Bone marrow (tissue), 2 donors: Measurements from ENCODE around the gene MRPL18.
"Not testable (repeated sequence)": the region's sequence is repeated elsewhere in the genome, so short reads cannot be mapped to it uniquely, and the experiment has no call there.

ENCODE experiments used
- DNase-seq, 2 donors: peaks; one replicate each; lab custom pipeline; 2025; lab: John Stamatoyannopoulos, UW

Gene MRPL18

DNA sequence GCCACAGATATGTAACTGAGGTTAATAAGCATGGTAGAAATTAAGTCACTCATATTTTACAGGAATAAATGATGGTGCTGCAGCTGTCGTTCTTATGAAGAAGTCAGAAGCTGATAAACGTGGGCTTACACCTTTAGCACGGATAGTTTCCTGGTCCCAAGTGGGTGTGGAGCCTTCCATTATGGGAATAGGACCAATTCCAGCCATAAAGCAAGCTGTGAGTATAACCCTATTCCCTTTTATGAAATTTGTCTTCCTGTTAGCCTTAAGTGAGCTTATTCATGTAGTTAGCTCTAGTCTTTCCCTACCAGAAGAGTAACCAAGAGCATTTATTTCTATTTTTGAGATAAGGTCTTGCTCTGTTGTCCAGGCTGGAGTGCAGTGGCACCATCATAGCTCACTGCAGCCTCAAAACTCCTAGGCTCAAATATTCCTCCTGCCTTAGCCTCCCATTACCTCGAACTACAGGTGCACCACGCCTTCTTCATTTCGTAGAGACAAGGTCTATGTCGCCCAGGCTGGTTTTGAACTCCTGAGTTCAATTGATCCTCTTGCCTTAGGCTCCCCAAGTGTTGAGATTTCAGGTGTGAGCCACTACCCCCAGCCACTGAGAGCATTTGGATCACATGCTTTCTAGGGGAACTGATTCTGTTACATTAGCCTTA lies 12.9 kb upstream of the MRPL18 start:
- DNase-seq = no peak

GRCh38 chr6:159778131-159778530 lies 12.1 kb upstream of the MRPL18 start:
- no peak for DNase-seq

DNA sequence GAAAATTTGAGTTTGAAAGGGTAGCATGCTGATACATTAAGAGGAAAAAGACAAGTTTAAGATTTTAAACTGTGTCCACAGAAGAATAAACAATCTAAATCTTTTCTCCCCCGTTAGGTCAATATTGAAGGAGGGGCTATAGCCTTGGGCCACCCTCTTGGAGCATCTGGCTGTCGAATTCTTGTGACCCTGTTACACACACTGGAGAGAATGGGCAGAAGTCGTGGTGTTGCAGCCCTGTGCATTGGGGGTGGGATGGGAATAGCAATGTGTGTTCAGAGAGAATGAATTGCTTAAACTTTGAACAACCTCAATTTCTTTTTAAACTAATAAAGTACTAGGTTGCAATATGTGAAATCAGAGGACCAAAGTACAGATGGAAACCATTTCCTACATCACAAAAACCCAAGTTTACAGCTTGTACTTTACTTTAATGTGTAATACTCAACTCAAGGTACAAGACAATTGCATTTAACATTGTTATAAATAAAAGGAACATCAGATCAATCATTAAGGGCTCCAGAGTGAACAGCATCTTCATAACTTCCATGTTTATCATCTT lies 11.6 kb upstream of the MRPL18 start:
- DNase-seq = no peak

- no peak for DNase-seq
Measured at GRCh38 chr6:159788276-159788675, 2.0 kb upstream of the MRPL18 start.

DNA sequence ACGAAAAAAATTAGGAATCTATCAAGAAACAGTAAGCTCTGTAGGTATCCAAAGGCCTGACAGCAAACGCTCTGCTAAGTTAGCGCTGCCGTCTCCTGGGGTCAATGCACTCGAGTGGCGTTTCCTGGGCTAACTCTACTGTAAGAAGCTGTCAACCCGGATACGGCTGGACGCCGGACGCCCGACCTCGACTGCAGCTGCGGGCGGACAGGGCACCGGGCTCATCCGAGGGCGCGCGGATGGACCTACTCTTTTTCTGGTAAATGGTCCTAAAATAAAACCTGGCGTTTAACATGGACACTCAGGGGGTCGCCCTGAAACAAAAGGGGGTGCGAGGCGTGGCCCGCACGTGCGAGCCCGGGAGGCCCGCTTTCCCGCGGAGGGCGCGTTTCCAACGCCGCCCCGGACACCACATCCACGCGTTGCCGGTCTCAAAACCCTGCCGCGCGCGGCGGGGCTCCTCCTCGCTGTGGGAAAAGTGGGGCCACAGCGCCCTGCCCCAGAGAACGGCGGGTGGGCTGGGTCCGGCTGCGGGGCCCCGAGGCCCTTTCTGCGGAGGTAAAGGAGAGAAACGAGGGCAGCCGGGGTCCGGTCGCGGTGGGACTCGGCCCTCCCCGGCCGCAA lies 1.4 kb upstream of the MRPL18 start:
- no peak for DNase-seq

DNA sequence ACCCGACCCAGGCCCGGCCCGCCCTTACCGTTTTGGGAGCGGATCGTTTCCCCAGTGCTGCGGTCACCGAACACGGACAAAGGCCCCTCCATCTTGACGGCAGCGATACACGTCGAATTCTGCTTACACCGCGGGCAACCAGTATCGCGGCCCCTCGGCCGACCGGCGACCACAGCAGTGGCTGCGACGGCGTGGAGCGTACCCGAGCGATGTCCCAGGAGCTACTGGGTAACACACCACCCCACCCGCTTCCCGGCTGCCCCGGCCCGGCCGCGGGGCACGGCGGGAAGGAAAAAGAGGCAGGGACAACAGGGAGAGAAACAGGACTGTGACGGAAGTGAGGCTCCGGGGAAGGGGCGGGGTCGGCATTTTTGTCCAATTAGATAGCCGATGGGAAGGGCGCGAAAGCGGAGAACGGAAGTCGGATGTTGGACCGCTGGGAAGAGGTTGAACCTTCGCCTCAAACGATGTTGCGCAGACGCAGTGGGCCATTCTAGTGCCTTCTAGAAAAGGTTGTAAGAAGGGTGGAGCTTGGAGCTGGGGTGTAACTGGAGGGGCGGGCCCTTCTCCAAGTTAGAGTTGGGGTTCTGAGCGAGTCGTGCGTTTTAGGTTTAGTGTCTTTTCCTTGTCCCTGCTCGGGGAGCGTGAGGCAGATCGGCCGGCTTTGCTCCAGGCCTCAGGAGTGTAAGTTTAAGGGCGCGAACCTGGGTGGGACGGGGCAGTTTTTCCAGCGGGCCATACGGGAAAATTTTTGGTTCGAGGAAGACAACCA lies 704 bp upstream of the MRPL18 start, which contains the start of gene TCP1:
Gene TCP1 (minus strand): TSS at position 226 of the 772 bp plus-strand sequence. CDS start 134 bp downstream, at position 92.
- peak; percentile 92 to 99 for DNase-seq

DNA sequence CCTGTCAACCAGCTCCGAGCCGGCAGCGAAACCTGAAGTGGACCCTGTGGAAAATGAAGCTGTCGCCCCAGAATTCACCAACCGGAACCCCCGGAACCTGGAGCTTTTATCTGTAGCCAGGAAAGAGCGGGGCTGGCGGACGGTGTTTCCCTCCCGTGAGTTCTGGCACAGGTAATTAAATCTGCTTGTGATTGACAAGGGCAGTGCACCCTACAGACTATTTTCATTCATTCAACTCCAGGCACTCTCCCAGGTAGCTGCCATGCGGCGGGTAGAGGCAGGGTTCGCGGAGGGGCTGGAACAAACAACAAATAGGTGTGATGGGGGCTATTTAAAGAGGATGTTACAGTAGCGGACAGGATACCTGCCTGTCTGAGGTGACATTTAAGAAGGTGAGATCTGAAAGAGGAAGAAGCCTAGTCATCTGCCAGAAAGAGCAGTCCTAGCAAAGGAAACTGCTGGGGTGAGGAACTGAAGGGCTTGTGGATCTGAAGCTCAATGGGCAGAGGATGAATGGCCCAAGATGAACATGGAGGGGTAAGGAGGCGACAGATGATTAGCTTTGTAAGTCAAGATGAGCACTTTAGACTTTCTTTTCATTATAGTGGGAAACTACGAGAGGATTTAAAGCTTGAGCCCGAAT lies 810 bp downstream of the MRPL18 start:
- DNase-seq = no peak

DNA sequence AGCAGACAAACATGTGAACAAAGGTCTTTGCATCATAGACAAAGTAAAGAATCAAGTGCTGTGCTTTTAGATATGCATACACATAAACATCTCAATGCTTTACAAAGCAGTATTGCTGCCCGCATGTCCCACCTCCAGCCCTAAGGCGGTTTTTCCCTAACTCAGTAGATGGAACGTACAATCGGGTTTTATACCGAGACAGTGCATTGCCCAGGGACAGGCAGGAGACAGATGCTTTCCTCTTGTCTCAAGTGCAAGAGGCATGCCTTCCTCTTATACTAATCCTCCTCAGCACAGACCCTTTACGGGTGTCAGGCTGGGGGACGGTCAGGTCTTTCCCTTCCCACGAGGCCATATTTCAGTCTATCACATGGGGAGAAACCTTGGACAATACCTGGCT lies 4.7 kb downstream of the MRPL18 start:
- DNase-seq = not testable (repeated sequence)

DNA sequence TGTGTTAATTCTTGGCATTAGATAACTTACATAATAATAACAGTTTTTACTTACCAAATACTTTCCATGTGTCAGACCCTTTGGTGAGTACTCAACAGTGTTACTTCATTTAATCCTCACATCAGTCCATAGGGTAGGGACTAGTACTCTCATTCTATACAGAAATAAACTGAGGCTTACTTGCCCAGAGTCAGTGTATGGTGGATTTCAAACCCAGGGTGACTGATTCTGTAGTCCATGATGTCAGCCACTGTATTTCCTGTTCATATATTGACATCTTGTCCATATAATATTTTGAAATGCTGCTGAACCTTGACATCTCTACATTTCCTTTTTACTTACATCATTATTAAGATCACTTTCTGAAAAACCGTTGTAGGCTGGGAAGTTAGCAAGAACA lies 7.3 kb downstream of the MRPL18 start:
- DNase-seq = no peak

GRCh38 chr6:159800141-159800865 lies 10.0 kb downstream of the MRPL18 start, which contains the start of gene PNLDC1:
Gene PNLDC1, plus strand, starts transcription at chr6:159800276. Its CDS starts 32 bp downstream, at chr6:159800308.
- DNase-seq = no peak

DNA sequence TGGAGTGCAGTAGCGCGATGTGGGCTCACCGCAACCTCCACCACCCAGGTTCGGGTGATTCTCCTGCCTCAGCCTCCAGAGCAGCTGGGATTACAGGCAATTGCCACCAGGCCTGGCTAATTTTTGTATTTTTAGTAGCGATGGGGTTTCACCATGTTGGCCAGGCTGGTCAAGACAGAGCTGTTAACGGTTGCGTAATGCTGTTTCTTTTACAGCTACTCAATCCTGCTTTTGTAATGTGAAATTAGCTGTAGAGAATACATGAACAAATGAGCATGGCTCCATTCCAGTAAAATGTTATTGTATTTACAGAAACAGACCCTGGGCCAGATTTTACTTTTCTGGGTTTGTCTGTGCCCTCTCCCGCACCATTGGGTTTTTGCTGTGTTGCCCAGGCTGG lies 11.7 kb downstream of the MRPL18 start:
- DNase-seq = no peak

DNA sequence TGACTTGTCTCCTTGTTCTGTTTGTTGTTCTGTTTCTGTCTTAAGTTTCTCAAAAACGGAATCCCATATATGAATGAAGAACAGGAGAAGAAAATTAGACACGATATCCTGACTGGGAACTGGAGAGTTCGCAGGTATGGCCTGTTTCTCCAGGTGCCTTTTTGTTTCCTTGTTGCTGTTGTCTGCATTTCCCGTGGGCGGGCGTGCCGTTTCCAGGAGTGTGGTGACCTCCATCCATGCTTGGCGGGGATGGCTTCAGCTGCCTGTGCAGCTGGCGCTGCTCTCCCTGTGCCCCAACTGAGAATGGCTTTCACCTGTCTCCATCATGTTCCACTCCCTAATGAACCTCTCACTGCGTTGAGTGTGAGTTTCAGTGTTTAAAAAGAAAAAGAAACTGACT lies 14.2 kb downstream of the MRPL18 start:
- DNase-seq = no peak

- no peak for DNase-seq
Measured at GRCh38 chr6:159805440-159806020, 15.3 kb downstream of the MRPL18 start.

GRCh38 chr6:159806021-159806458 lies 15.8 kb downstream of the MRPL18 start:
- DNase-seq = no peak

DNA sequence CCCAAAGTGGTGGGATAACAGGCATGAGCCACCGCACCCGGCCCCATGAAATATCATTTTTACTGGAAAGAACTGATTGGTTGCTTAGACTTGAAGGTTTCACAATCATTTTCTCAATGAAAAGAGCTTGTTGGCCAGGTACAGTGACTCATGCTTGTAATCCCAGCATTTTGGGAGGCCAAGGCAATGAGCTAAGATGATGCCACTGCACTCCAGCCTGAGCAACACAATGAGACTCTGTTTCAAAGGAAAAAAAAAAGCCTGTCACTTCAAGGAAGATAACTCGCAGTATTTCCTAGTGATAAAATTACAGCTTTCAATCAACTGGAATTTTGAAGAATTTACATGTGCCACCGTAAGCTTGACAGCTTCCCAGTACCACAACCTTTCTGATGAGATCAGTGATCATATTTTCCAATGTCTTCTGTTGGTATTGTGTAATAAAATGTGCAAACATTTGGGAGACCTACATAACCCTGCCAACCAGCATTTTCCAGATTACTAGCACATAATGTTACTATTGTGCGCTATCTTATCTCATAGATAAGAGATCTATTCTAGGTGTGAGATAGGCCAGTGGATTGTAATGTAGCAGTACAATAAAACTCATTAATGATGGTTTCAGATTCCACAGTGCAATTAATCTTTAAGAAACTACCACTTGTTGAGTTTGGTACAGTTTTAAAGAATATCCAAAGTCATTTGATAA lies 17.0 kb downstream of the MRPL18 start:
- no peak for DNase-seq

DNA sequence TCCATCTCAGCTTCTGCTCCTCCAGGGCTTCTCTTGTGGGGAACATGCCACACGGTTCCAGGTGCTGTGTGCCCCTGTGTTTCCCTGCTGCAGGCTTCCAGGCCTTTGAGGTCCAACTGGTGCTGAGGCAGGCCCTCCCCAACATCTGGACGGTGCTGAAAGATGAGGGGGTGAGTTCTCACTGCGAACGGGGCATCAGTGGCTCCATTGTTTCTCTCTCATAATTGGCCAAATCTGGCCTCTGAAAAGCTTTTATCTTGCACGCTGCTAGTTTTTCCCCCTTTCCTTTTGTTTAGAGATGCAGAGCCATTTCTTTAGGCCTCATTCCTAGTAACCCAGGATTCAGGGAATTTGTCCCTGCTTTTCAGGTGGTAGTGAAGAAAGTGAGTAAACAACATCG lies 18.4 kb downstream of the MRPL18 start:
- no peak for DNase-seq

DNA sequence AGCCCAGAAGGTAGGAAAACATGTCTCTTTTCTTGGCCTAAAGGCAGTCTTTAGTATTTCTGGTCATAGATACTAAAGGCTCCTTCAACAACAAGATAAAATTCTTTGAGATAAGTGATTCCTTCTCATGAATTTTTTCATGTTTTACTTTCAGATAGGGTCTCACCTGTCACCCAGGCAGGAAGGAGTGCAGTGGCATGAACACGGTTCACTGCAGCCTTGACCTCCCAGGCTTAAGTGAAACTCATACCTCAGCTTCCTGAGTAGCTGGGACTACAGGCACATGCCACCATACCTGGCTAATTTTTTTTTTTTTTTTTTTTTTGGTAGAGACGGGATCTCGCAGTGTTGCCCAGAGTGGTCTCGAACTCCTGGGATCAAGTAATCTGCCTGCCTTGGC lies 18.9 kb downstream of the MRPL18 start:
- DNase-seq = no peak

- no peak for DNase-seq
Measured at GRCh38 chr6:159813781-159814180, 23.5 kb downstream of the MRPL18 start.

DNA sequence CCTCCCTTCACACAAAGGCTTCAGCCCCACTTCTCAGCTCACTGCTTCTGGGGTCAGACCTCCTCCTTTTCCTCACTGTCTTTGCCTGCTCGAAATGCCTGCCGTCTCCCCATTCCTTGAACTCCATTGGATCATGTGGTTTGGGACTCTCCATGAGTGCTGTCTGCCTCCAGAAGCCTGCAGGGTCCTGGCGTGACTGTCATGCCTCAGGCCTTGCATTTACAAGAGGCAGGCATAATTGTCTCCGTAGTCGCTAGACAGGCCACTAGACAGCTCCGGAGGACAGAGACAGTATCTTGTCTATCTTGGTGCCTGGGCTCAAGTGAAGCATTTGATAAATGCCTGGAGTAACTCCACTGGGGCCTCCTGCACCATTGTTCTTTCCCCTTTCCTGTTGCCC lies 25.1 kb downstream of the MRPL18 start:
- no peak for DNase-seq

GRCh38 chr6:159816775-159817174 lies 26.5 kb downstream of the MRPL18 start:
- DNase-seq = not testable (repeated sequence)
